Neutrophil (primary cell): ENCODE measurements around the gene BRCA1.

Experiments
- H3K27ac ChIP-seq: fragments of 200-600 bp; sonication (generic); 2 replicates; pipeline ENCODE4 v1.5.1; 2016; ENCODE audit warnings: mild to moderate bottlenecking, moderate library complexity
- H3K27me3 ChIP-seq: fragments of 200-600 bp; sonication (generic); 2 replicates; pipeline ENCODE4 v1.6.0; 2016; ENCODE audit warnings: mild to moderate bottlenecking
- H3K36me3 ChIP-seq: fragments of 200-600 bp; sonication (generic); 2 replicates; pipeline ENCODE4 v1.5.1; 2017
- H3K4me1 ChIP-seq, 2 experiments: fragments of 200-600 bp in 1 of 2; sonication (generic) in 1 of 2; 1 replicate in 1 of 2; 2 replicates in 1 of 2; pipeline versions ENCODE4 v1.5.1 to v1.6.1; 2013 to 2016; ENCODE audit warnings: low read depth in 1 of 2, low read length in 1 of 2, mild to moderate bottlenecking in 1 of 2, moderate library complexity in 1 of 2; ENCODE audit not compliant: control insufficient read depth in 1 of 2, insufficient read depth in 1 of 2
- H3K4me3 ChIP-seq, 2 experiments: fragments of 200-600 bp in 1 of 2; sonication (generic) in 1 of 2; 1 replicate in 1 of 2; 2 replicates in 1 of 2; pipeline ENCODE4 v1.5.1; 2013 to 2016; ENCODE audit warnings: low read depth in 1 of 2, low read length in 1 of 2, mild to moderate bottlenecking in 1 of 2, moderate library complexity in 1 of 2
- H3K9me3 ChIP-seq: fragments of 200-600 bp; sonication (generic); 2 replicates; pipeline ENCODE4 v1.5.1; 2016
- TF ChIP-seq, protein P1 (sequence below): fragments of 200-600 bp; sonication (generic); IDR thresholded peaks from 2 replicates; pipeline ENCODE4 v1.5.1; 2016; ENCODE audit warnings: antibody characterized with exemption

BRCA1 gene

DNA sequence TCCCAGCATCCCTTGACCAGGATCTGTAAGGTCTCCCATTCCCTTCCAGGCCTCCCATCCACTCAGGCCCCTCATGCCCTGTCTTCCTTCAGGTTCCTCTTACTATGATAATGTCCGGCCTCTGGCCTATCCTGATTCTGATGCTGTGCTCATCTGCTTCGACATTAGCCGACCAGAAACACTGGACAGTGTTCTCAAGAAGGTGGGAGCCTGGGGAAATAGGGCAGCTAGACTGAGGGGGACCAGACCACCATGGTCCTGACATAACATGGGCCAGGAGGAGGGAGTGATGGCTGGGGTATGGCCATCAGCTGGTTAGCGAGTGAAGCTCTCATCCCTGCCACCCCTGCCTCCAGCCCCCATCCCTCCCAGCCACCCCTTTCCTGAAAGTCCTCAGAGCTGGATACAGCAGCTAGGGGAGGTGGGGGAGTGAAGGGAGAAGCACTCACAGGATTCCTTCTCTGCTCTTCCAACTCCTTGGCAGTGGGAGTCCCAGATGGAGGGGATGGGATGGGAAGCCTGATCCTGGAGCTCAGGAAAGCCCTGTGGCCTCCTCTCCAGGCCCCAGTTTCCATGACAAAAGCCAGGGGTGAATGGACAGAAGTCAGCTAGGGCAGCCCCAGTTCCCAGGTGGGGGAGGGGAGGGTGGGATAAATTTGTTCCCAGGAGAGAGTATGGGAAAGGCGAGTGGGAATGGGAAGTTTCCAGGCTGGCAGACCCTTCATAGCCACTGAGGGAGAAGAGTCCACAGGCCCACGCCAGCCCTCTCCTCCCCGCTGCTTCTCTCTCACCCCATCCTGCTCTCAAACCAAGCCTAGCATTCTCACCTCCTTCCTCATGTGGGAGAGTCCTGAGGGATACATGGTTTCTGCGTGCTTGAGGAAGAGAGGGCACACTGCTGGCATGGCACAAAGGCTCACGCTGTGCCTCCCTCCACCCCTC lies 97.8 kb downstream of the BRCA1 start:
- TF ChIP-seq, protein P1, sequence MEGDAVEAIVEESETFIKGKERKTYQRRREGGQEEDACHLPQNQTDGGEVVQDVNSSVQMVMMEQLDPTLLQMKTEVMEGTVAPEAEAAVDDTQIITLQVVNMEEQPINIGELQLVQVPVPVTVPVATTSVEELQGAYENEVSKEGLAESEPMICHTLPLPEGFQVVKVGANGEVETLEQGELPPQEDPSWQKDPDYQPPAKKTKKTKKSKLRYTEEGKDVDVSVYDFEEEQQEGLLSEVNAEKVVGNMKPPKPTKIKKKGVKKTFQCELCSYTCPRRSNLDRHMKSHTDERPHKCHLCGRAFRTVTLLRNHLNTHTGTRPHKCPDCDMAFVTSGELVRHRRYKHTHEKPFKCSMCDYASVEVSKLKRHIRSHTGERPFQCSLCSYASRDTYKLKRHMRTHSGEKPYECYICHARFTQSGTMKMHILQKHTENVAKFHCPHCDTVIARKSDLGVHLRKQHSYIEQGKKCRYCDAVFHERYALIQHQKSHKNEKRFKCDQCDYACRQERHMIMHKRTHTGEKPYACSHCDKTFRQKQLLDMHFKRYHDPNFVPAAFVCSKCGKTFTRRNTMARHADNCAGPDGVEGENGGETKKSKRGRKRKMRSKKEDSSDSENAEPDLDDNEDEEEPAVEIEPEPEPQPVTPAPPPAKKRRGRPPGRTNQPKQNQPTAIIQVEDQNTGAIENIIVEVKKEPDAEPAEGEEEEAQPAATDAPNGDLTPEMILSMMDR = no peak
- no peaks in the 10 kb centered on the region for H3K9me3 ChIP-seq

DNA sequence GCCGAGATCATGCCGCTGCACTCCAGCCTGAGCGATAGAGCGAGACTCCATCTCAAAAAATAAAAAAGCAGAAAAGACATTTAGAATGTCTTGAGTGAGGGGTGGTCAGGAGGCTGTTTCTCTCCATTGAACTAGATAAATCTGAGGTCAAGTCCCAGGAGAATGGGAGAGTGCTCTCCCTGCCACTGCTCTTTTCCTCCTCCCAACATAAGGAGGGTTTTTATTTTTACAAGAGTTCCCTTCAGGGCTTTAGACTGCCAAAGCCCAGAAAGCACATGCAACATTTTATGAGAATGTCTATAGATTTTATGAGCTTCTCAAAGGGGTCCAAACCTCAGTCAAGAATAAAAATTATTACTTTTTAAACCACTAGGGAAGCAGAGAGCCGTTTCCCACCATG lies 98.6 kb downstream of the BRCA1 start:
- Histone ChIP-seq H3K9me3 (no peaks in the 10 kb centered on the region), H3K4me1 (peaks cover 22 to 24% of the 10 kb centered on the region in 2 experiments), H3K27me3 (peaks cover 28% of the 10 kb centered on the region), H3K36me3 (no peaks in the 10 kb centered on the region), H3K4me3 (no peak overlapping the region), H3K27ac (no peak overlapping the region)
- TF ChIP-seq, protein P1 = no peak

More for the DNA sequence above, 97.8 kb downstream of the BRCA1 start:
- Histone ChIP-seq H3K4me1 (peaks cover 19 to 20% of the 10 kb centered on the region in 2 experiments), H3K36me3 (no peaks in the 10 kb centered on the region), H3K27ac (no peak overlapping the region), H3K4me3 (no peak overlapping the region), H3K27me3 (peaks cover 28% of the 10 kb centered on the region)

DNA sequence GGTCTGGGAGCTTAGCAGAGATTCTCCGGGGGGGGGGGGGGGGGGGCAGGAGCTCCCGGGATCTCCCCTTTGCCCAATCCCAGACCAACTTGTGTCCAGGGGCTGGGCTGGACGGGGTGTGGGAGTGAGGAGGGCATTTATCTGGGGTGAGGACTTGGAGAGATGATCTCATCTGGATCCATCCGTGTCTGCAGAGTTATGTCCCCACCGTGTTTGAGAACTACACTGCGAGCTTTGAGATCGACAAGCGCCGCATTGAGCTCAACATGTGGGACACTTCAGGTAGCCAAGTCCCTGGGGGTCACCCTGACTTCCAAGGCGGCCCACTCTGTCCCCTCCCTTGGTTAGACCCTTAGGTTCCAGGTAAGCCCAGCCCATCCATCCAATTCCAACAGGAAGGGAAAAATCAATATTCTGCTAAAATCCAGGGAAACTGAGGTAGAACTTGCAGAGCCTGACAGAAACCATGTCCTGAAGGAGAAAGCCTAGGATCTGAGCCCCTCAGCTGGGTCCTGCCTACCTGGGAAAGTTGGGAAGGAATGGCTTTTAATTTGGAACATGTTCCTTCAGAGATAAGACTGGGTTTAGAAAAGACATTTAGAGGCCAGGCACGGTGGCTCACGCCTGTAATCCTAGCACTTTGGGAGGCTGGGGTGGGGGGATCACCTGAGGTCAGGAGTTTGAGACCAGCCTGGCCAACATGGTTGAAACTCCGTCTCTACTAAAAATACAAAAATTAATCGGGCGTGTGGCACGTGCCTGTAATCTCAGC lies 99.2 kb downstream of the BRCA1 start:
- peaks cover 28% of the 10 kb centered on the region for H3K27me3 ChIP-seq
- H3K4me1 ChIP-seq = peaks cover 28 to 29% of the 10 kb centered on the region in 2 experiments
- TF ChIP-seq, protein P1 = no peak
- no peak overlapping the region for H3K4me3 ChIP-seq
- no peaks in the 10 kb centered on the region for H3K9me3 ChIP-seq
- no peaks in the 10 kb centered on the region for H3K36me3 ChIP-seq
- no peak overlapping the region for H3K27ac ChIP-seq

DNA sequence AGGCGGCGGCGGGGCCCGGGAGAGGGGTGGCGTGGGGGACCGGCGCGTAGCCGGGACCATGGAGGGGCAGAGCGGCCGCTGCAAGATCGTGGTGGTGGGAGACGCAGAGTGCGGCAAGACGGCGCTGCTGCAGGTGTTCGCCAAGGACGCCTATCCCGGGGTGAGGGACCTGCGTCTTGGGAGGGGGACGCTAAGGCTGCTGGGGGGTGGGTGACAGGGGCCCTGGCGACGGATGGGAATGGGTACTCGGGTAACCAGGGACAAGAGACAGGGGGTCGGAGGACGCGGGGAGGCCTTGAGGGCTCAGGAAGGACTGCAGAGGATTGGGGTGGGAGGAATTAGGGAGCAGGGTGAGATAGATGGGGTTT lies 99.9 kb downstream of the BRCA1 start:
- no peak overlapping the region for H3K27ac ChIP-seq
- H3K9me3 ChIP-seq = no peaks in the 10 kb centered on the region
- H3K4me1 ChIP-seq = peaks cover 34 to 36% of the 10 kb centered on the region in 2 experiments
- H3K27me3 ChIP-seq = peaks cover 28% of the 10 kb centered on the region
- no peaks in the 10 kb centered on the region for H3K36me3 ChIP-seq
- TF ChIP-seq, protein P1 = no peak
- H3K4me3 ChIP-seq = peak overlapping the region in 1 of 2 experiments; percentile 63

DNA sequence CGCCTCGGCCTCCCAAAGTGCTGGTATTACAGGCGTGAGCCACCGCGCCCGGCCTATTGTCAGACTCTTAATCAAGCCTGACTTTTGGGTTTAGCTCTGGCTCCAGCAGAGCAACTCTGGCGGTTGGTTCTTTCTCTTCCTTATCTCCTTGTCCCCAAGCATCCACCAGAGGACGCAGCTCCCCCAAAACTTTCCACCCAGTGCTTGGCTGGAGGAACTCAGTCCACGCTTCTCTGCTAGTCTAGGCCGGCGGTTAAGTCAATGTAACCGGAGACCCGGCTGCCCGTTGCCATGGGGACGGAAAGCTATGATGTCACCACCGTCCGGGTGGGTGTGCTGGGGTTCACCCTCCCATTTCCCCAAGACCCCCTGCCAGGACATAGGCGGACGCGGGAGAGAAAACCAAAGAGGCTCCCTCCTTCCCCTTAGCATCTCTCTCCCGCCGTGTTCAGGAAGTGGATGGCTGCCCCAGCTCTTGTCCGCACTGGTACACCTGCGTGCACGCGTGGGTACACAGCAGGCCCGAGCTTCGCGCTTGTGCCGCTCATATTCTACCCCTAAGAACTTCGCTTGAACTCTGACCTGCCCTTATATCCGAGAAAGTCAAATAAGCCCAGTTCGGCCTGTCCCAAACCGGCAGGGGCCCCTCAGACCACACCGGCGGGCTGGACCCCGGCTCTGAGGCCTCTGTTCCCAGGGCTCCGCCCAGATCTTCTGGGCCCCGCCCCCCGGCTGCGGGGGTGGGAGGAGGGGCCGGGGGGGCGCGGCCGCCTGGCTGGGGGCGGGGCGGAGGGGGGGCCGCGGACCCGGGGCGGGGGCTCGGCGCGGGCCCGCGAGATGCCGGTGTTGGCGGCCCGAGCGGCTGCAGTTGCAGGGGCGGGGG lies 100.5 kb downstream of the BRCA1 start, which contains the start of gene RND2:
RND2 (plus strand) TSS at position 825 of the 883 bp plus-strand sequence. CDS start 117 bp downstream, outside the sequence.
- H3K27ac ChIP-seq = peak within 1 kb of the TSS; percentile 59
- peaks cover 28% of the 10 kb centered on the region for H3K27me3 ChIP-seq
- peaks cover 40 to 42% of the 10 kb centered on the region in 2 experiments for H3K4me1 ChIP-seq
- TF ChIP-seq, protein P1 = peak; percentile 14
- no peaks in the 10 kb centered on the region for H3K9me3 ChIP-seq
- H3K4me3 ChIP-seq = peak within 1 kb of the TSS; percentile 63
- no peaks in the 10 kb centered on the region for H3K36me3 ChIP-seq
